ENCODE measurements around the gene SDHB.

Gene SDHB

DNA sequence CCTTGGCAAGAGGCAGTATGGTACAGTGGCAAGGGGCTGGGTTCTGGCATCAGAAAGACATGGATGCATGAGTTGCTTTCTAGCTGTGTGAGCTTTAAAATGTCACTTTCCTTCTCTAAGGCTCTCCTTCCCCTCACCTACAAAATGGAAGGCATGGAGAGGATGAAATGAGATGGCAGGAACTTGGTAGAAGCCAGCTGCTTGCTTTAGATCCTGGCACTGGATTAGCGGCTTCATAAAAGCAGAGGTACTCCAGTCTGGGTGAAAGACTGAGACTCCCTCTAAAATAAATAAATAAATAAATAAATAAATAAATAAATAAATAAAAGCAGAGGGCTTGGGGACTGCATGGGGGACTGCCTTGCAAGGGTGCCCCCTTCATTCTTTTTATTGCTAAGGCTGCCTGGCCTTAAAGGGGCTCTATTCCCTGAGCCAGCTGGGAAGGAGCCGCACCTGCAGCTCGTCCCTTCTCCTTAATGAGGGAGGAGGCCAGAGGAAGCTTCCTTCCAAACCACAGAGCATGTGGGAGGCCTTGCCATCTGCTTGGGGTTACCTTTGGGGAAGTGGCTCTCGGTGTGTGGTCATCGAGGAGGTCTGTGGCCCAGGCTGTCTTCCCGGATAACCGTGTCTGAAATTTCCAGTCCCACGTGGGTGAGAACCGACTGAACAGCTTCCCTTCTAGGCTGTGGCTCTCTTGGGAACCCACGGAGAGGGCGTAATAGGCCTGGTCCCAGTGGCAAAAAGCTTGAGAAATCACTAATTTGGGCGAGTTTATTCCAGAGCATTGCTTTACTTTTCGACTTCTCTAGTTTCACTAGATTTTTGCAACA is 40.1 kb downstream of the SDHB start:
- DNase-seq (ENCODE audit: low read depth in 1 of 2, low spot score in 1 of 2) = no peak

DNA sequence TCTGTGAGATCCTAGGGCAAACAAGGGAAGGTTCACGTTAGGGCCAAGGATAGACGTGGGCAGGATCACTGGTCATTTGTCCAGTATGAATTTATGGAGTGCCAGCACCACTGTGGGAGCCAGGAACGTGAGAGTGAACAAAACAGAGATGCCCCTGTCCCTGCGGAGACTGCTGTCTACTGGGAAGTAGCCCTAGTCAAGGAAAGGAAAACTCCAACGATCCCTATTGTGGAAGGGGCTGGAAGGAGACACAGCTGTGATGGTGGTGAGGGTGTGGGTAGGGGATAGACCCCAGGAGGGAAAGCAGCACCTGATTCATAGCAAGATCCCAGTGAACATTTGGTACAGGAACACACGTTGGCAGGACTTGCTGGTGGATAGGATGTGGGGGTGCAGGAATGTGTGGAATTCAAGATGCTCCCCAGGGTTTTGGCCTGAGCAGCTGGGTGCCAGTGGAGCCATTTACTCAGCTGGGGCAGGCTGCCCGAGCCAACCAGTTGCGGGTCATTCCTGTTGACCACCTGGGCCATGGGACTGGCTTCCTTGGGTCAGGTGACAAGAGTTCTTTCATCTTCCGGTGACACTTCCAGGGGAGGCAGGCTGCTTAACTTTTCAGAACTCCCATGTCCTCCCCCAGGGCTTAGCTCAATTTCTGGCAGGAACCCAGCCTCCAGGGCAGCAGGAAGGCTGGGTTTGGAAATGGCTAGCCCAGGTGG is 40.9 kb downstream of the SDHB start:
- DNase-seq (ENCODE audit: low read depth in 1 of 2, low spot score in 1 of 2) = no peak

DNA sequence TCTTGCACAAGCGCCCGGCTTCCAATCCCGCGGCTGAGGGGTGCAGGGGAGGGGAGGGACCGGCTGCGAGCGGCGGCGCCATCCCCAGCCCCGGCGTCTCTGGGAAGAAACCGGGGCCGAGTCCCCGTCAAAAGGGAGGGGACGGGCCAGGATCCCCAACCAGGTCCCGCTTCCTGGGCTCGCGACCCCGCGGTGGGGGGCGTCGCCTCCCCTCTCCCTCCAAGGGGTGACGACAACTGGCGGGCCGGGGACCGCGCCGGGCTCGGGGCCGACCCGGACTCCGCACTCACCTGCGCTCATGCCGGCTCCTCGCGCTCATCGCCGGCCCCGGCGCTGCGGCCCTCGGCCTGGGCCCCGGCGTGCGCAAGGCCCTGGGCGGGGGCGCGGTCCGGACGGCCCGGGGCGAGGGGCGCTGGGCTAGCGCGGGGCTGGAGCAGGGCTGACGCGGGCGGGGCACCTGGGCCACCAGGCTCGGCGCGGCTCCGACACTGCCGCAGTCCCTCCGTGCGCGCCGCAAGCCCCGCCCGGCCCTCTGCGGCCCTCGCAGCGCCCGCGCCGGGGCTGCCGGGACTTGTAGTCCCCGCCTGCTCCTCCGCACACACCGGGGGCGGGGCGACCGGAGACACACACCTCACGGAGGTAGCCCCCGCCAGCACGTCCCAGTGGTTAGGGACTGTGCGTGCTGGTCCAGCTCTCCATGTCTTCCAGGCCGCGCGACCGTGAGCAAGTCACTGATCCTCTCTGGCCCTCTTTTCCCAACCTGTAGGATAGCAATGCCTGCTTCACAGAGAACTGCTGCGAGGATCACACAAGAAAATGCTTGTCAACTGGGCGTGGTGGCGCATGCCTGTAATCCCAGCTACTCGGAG is 42.2 kb downstream of the SDHB start, which contains the start of gene ATP13A2:
TSS of gene ATP13A2 (minus strand) at position 490 of the 869 bp plus-strand sequence. CDS start at position 300, 190 bp downstream.
- peak; percentile 62 to 75 for DNase-seq (ENCODE audit: low read depth in 1 of 2, low spot score in 1 of 2)

DNA sequence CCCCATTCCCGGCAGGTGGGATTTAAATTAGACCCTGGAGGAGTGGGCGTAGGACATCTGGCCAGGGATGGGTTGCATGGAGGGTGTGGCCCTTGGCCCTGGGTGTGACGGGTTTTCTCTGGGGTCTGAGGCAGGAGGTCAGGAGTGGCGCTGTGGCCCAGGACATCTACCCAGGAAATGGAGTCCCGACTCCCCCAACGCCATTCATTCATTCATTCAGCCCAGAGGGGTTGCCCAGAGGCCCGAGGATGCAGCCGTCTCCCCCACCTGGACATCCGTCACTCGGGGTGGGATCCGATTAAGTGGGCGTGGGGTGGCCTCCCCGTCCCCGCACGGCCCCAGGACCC is 42.8 kb downstream of the SDHB start:
- no peak for DNase-seq (ENCODE audit: low read depth in 1 of 2, low spot score in 1 of 2)

DNA sequence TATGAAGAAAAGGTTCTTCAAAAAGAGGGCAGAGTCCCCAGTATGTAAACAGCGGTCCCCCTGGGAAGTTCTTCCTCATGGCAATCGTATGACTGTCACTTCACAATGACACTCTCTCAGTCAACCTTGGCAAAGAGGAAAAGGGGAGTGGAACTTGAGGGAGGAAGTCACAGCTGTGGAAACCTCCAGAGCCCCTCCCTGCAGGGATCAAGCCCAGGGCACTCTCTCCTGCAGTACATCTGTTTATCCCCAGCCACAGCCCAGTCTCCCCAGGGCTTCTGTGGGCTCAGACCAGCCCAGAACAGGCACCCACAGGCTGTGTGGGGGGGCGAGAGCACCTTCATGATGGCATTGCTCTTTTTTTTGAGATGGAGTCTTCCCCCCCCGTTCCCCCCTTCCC is 44.1 kb downstream of the SDHB start:
- no peak for DNase-seq (ENCODE audit: low read depth in 1 of 2, low spot score in 1 of 2)

DNA sequence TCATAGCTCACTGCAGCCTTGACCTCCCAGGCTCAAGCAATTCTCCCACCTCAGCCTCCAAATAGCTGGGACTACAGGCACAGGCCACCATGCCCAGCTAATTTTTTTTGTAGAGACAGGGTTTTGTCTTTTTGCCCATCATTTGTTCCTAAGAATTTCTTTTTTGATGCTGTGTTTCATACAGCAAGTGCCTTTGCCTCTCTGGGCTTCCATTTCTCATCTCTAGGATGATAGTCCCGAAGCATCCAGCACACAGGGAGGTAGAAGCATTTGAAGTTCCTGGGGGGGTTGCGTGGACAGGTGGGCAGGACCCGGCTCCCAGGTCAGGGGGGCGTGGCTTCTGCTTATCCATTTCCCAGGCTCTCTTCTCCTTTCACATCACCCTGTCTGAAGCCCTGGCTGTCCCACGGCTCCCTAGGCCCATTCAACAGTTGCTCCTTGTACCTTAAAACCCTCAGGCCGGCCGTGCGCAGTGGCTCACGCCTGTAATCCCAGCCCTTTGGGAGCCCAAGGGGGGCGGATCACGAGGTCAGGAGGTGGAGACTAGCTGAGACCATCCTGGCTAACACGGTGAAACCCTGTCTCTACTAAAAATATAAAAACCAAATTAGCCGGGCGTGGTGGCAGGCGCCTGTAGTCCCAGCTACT is 45.5 kb downstream of the SDHB start:
- no peak for DNase-seq (ENCODE audit: low read depth in 1 of 2, low spot score in 1 of 2)

DNA sequence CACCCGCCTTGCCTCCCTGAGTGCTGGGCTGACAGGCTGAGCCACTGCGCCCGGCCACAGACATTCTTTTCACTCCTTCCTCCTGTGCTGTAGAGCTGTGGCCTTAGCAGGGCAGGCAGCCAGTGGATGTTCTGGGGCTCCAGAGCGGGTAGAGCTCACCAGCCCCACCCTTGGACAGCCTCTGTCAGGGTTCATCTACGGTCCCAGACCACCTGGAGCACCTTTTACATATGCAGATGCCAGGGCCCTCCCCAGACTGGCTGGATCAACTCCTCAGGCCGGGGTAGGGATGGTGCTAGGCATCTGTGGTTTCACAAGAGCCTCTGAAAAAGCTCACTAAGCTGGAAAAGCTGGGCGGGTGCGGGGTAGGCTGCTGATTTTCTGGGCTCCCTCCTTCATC is 46.7 kb downstream of the SDHB start:
- no peak for DNase-seq (ENCODE audit: low read depth in 1 of 2, low spot score in 1 of 2)

DNA sequence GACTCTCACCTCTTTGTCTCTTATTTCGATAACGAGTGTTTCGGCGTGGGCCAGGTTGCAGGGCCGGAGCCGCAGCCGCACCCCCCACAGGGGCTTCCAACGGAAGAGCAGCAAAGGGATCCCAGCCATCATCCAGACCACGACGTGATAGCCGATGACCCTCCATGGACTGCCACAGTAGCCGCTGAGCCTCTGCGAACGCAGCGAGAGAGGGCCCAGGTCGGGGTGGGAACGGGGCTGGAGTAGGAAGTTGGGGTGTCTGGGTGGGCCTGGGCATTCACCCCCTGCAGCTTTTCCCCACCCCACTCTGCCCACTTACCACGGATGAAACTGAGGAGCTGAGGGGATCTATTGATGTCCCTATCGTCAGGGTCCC is 48.5 kb downstream of the SDHB start:
- DNase-seq (ENCODE audit: low read depth in 1 of 2, low spot score in 1 of 2) = no peak

DNA sequence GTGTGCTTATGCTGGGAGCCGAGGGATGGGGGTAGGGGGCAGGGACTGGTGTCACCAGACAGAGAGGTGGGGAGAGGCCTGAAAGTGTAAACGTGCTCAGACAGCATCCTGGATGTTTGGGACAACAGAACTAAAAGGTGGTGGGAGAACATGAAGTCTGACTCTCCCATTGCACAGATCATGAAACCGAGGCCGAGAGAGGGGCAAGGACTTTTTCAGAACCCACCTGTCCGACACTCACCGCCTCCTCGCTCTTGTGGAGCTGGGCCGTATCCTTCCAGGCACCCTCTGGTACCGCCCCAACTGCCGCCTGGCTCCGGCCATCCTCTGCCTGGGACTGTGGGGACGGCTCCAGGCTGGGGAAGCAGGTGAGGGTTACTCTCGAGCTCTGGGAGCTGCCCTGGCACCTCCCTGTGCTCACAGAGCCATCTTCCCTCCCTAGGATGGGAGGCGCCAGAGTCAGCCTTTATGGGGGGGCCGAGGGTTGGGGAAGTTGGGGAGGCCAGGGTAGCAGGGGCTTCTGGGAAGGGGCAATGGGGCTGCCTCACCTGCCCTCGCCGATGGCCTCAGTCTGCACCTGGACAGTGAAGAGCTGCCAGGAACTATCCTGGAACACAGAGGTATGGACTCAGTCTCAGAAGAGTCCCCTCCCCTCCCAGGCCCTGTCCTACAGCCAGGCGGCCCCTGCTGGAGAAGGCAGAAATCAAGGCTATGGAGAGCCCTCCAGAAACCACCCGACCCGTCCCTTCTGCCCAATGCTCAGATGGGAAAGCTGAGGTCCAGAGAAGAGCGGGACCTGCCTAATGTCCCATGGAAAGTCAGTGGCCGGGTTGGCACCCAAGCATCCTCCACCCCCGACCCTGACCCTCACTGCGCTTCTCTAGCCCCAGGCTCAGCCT is 49.1 kb downstream of the SDHB start:
- DNase-seq (ENCODE audit: low read depth in 1 of 2, low spot score in 1 of 2) = no peak

DNA sequence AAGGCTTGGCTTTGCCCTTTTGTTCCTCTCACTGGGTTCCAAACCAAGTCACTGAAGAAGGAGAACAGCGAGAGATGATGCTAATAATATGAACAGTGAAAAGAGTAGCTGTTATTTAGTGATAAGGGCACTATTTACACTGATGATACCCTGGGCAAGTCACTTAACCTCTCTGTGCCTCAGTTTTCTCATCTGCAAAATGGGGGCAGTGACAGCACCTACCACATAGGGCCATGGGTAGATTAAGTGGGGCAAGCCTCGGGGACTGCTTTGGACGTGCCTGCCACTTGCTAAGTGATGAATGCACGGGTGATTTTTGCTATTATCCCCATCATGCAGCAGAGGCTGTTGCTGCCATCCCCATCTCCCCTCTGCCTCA is 51.3 kb downstream of the SDHB start:
- no peak for DNase-seq (ENCODE audit: low read depth in 1 of 2, low spot score in 1 of 2)

DNA sequence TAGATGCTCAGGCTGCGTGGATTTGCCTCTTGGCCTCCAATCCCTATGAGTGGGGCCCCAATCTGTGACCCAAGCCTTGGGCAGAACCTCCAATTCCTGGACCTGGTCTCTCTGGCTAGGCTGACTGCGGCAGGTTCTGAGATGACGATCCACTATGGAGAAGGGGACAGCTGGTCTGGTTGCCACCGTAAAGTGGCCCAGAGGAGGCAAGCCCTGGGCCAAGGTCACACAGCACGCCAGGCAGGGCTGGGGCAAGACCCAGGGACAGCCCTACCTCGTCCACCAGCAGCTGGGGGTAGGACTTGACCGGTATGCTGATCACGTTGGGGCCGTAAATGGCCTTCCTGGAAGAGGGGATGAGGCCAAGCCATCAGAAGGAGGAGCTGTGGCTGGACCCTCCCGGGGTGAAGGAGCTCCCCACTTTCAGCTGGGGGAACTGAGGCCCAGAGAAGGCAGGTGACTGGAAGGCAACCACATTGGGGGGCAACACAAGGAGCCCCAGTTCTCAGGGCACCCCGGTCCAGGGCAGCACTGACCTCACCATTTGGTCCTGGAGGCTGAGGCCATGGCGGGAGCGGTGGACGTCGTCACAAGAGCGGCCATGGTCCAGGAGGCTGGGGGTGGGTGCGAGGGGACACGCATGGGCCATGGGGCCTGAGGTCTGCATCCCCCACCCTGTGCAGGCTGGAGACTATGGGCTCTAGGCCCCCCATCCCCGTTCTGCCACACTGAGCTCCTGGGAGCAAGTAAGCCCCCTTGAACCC is 51.9 kb downstream of the SDHB start:
- no peak for DNase-seq (ENCODE audit: low read depth in 1 of 2, low spot score in 1 of 2)

DNA sequence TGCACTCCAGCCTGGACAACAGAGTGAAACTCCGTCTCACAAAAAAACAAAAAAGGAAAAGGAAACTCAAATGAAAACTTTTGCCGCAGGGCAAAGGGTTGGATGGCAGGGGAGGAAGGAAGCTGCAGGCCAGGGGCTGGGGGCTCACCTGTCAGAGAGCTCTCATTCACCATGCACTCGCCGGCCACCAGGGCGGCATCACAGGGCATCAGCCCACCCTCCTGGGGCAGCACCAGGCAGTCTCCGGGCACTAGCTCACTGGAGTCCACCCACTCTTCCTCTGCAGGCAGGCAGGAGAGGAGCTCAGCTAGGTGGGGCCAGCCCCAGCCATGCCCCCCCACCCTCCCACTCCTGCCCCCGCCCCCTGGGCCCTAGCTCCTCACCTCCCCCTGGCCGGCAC is 54.0 kb downstream of the SDHB start:
- DNase-seq (ENCODE audit: low read depth in 1 of 2, low spot score in 1 of 2) = no peak

DNA sequence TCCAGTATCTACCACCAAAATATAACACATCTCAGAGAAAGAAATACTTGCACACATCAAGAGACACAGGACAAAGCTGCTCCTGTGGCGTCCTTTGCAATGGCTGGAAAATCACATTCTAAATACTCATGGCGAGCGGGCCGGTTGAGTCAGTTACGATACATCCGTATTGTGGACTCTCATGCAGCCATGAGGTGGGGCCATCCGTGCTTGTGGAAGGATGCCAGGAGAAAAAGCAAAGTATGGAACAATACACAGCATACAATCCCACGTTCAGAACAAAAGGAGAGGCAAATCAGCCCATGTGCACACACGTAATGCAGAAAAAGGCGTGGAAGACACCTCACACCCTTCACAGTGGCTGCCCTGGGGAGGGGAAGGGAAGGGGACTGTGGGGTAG is 55.2 kb downstream of the SDHB start:
- no peak for DNase-seq (ENCODE audit: low read depth in 1 of 2, low spot score in 1 of 2)

DNA sequence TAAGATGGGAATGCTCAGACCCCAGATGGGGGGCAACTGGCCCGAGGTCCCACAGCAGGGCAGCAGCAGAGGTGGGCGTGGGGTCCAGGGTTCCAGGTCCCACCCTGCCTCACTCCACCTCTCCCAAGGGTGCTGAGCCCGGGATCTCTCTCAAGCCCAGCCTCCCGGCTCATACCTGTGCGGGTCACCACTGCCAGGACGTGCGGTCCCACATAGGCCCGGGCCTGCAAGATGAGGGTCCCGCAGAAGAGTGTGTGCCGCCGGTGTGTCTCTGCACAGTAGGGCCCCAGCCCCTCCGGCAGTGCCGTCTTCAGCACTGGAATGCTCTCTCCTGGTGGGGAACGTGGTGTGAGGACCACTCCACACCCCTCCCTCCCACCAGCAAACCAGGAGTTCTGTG is 57.0 kb downstream of the SDHB start:
- DNase-seq (ENCODE audit: low read depth in 1 of 2, low spot score in 1 of 2) = no peak

DNA sequence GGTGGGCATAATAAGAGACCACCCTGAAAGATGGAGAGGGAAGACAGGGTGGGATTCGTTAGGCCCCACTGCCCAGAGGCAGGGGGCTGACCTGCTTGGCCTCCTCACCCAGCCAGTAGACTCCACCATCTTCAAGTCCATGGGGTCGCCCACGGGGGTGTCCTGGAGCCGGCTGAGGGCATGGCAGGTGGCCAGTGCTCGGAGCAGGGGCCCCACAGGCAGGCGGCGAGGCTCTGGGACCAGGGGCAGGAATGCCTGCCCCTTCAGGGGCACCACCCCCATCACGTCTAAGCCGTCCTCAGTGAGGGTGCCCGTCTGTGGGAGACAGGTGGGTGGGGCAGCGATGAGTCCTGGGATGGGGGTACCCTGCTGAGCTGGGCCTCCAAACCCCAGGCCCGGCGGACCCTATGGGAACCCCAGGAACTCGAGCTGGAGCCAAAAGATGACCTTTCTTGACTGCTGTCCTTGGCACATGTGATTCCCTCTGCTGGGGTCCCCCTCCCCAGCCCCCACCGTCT is 60.3 kb downstream of the SDHB start:
- no peak for DNase-seq (ENCODE audit: low read depth in 1 of 2, low spot score in 1 of 2)

DNA sequence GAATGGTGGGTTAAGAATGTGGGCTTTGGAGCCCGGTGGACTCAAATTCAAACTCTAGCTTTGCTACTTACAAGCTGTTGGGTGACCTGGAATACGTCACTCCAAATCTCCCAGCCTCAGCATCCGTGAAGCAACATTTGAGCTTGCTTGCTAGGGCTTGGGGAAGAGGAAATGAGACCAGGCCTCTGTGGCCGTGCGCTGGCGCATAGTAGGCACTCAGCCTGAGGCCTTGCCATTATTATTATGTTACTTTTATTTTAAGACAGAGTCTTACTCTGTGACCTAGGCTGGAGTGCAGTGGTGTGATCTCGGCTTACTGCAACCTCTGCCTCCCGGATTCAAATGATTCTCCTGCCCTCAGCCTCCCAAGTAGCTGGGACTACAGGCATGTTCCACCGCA is 61.2 kb downstream of the SDHB start:
- no peak for DNase-seq (ENCODE audit: low read depth in 1 of 2, low spot score in 1 of 2)

DNA sequence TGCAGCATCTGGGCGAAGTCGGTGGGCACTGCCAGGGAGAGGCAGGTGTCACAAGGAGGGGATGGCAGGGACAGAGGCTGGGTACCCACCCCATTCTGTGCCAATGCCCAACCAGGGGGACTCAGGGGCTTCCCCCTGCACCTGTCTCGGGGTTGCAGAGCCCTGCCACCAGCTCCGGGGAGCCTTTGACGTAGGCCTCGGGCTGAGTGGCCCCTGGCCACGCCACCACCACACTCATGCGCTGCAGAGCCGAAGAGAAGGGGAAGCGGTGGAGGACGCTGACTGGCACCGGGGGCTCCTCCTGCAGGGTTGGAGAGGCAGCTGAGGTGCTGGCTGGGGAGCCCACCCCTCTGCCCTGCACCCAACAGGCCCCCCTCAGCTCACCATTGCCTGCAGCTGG is 61.7 kb downstream of the SDHB start:
- DNase-seq (ENCODE audit: low read depth in 1 of 2, low spot score in 1 of 2) = no peak

DNA sequence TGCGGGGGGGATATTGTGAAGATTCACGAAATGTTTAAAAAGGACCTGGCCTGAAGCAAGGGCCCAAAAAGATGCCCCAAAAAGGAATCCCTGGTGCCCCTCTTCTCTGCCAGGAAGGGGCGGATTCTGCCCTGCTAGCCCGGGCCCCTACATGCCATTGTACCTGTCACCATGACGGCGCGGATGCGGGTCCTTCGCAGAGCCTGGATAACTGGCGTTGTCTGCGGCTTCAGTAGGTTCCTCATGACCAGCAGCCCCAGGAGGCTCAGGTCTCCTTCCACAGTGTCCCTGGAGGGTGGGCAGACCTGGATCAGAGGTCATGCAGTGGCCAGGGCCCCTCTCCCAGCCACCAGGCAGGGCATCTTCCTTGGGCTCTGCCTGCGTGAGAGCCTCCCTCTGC is 62.3 kb downstream of the SDHB start:
- no peak for DNase-seq (ENCODE audit: low read depth in 1 of 2, low spot score in 1 of 2)

DNA sequence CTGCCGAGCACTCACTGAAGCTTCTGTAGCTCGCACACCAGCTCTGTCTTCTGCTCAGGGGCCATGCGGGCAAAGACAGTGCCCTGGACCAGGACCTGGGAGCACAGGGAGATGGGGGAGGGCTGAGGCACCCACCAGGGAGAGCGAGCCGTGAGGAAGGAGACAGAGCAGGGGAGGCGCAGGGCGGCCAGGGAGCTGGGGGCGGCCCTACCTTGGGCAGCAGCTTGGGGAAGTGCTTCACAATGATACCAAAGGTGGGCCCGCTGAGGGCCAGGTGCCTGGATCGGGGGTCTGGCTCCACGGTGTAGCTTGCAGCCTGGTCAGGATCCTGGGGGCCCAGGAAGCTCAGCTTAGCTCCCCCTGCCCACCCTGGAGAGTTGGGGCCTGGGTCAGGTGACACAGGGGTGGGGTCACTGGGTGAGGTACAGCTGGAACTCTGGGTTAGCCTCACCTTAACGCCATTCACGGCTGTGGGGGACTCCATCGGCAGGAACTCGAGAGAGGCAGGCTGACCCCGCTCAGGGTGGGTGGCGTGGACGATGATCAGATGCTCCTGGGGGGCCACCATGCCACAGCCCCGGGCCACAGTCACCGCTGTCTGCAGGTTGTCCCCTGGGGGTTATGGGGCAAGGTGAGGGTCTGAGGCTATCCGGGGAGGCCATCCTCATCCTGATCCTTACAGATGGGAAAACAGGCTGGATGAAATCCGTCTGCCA is 64.0 kb downstream of the SDHB start:
- no peak for DNase-seq (ENCODE audit: low read depth in 1 of 2, low spot score in 1 of 2)

Data from activated T-helper 1 cell treated with anti-CD3 and anti-CD28 coated beads, Interleukin-2, amount 50 U/mL, for 16 hours (primary cell).